ENCODE measurements around the gene DOCK8.

DOCK8 gene

DNA sequence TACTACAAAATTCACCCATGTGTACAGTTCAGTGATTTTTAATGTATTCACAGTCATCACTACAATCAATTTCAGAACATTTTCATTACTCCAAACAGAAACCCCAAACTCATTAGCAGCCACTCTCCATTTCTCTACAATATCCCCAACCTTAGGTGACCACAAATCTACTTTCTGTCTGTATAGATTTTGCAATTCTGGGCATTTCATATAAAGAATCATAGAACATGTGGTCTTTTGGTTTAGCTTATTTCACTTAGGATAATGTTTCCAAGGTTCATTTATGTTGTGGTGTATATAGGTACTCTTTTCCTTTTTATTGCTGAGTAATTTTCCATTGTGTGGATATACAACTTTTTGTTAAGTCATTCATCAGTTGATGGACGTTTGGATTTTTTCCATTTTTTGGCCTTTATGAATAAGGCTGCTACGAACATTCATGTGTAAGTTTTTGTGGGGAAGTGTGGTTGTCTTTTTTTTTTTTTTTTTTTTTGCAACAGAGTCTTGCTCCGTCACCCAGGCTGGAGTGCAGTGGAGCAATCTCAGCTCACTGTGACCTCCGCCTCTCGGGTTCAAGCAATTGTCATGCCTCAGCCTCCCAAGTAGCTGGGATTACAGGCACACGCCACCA is 54.5 kb downstream of the DOCK8 start:
- no peak for DNase-seq
- Mint-ChIP-seq H3K36me3 (ENCODE audit: low read depth) (no peaks in the 10 kb centered on the region), H3K4me3 (no peak overlapping the region), H3K9me3 (no peaks in the 10 kb centered on the region), H3K27ac (no peak overlapping the region), H3K4me1 (no peaks in the 10 kb centered on the region), H3K27me3 (ENCODE audit: low read depth, poor library complexity) (peaks cover 3% of the 10 kb centered on the region)
- TF ChIP-seq, protein P1, sequence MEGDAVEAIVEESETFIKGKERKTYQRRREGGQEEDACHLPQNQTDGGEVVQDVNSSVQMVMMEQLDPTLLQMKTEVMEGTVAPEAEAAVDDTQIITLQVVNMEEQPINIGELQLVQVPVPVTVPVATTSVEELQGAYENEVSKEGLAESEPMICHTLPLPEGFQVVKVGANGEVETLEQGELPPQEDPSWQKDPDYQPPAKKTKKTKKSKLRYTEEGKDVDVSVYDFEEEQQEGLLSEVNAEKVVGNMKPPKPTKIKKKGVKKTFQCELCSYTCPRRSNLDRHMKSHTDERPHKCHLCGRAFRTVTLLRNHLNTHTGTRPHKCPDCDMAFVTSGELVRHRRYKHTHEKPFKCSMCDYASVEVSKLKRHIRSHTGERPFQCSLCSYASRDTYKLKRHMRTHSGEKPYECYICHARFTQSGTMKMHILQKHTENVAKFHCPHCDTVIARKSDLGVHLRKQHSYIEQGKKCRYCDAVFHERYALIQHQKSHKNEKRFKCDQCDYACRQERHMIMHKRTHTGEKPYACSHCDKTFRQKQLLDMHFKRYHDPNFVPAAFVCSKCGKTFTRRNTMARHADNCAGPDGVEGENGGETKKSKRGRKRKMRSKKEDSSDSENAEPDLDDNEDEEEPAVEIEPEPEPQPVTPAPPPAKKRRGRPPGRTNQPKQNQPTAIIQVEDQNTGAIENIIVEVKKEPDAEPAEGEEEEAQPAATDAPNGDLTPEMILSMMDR (IDR thresholded peaks at IDR 0.05) = no peak

DNA sequence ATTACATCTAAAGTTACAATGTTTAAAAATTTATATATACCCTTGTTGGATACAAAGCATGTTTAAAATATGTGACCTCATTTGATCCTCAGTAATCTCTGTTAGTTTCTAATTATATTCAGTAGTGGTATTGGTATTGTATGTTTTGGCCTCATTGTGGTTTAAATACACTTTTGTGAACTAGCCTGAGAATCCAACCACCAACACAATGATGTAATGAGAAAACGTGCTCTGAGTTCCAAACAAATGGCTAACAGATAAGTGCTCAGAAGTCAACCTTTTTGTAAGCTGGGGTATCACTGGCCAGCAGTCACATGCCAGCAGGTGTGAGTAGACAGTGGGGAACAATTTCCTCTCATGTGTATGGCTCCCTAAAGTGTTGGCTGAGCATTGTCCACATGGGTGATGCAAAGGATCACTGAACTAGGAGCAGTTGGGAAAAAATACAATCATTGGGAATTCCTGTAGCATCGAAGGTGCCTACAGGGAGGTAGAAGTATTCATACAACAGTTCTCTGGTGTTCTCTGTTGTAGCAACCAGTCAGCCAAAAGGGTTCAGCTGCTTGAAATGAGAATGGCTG is 56.1 kb downstream of the DOCK8 start:
- Mint-ChIP-seq H3K9me3 (no peaks in the 10 kb centered on the region), H3K27ac (no peak overlapping the region), H3K4me3 (no peak overlapping the region), H3K4me1 (no peaks in the 10 kb centered on the region), H3K27me3 (ENCODE audit: low read depth, poor library complexity) (peaks cover 3% of the 10 kb centered on the region), H3K36me3 (ENCODE audit: low read depth) (no peaks in the 10 kb centered on the region)
- DNase-seq = no peak
- TF ChIP-seq, protein P1 (IDR thresholded peaks at IDR 0.05) = no peak

GRCh38 chr9:272251-273213 is 57.9 kb downstream of the DOCK8 start:
- DNase-seq = no peak
- Mint-ChIP-seq H3K36me3 (ENCODE audit: low read depth) (no peaks in the 10 kb centered on the region), H3K4me3 (no peak overlapping the region), H3K27me3 (ENCODE audit: low read depth, poor library complexity) (peaks cover 3% of the 10 kb centered on the region), H3K9me3 (no peaks in the 10 kb centered on the region), H3K4me1 (no peaks in the 10 kb centered on the region), H3K27ac (no peak overlapping the region)
- TF ChIP-seq, protein P1 (IDR thresholded peaks at IDR 0.05) = no peak

- TF ChIP-seq, protein P1 (IDR thresholded peaks at IDR 0.05) = no peak
- Mint-ChIP-seq H3K9me3 (no peaks in the 10 kb centered on the region), H3K36me3 (ENCODE audit: low read depth) (no peaks in the 10 kb centered on the region), H3K27ac (no peak overlapping the region), H3K4me3 (no peak overlapping the region), H3K27me3 (ENCODE audit: low read depth, poor library complexity) (peaks cover 3% of the 10 kb centered on the region), H3K4me1 (no peaks in the 10 kb centered on the region)
- no peak for DNase-seq
These were observed 59.7 kb downstream of the DOCK8 start for GRCh38 chr9:274406-274805.

DNA sequence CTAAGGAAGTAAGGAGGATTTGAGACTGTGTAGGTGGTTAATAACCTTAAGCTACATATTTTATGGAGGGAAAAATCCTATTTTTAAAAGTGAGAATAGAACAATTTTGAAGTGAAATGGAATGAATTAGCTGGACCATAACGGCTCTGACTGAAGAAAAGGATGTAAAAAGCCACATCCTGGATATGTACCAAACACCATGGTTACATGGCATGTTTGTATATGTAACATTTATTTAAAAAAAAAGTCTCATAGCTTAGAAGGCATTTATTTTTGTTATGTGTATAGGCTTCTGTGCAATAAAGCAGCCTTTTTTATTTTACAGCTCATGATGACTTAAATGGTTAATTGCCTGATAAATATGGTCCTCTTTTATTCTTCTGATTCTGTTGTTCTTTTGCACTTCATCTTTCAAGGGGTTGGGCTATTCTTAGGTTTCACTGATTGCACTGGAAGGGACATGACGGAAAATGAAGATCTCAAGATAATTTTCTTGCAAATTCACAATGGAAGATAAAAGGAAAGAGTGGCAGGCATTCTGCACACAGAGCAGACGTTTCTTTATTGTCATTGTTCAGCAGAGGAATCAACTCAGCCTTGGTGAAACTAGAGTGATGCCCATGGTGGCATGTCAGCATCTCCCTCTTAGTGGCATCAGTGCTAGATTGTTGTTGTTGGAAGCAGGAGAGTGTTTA is 63.1 kb downstream of the DOCK8 start:
- H3K36me3 Mint-ChIP-seq (ENCODE audit: low read depth) = no peaks in the 10 kb centered on the region
- no peaks in the 10 kb centered on the region for H3K4me1 Mint-ChIP-seq
- peaks cover 3% of the 10 kb centered on the region for H3K27me3 Mint-ChIP-seq (ENCODE audit: low read depth, poor library complexity)
- DNase-seq = no peak
- no peak overlapping the region for H3K27ac Mint-ChIP-seq
- H3K9me3 Mint-ChIP-seq = no peaks in the 10 kb centered on the region
- H3K4me3 Mint-ChIP-seq = no peak overlapping the region
- TF ChIP-seq, protein P1 (IDR thresholded peaks at IDR 0.05) = no peak

Measured in nephron progenitor cell (in vitro differentiated cells).